HFFc6 (cell line): ENCODE results near the gene CCDC91. TPM values are rescaled to one million over a fixed set of nuclear protein-coding genes. Genes with fewer than 3 reads are reported as not detected.

Experiments used
- DNase-seq: peaks from one replicate; pipeline ENCODE4 v3.0.0-alpha.2; 2018
- H3K27ac Mint-ChIP-seq: 2 replicates; pipeline ENCODE4 v1.8.0; 2020; ENCODE audit warnings: mild to moderate bottlenecking, mixed read lengths
- H3K27me3 Mint-ChIP-seq: 2 replicates; pipeline ENCODE4 v1.8.0; 2021; ENCODE audit warnings: mild to moderate bottlenecking, moderate library complexity, mixed read lengths; ENCODE audit not compliant: insufficient read depth
- H3K36me3 Mint-ChIP-seq: 2 replicates; pipeline ENCODE4 v1.8.0; 2021; ENCODE audit warnings: low read depth, mixed read lengths
- H3K4me1 Mint-ChIP-seq: 2 replicates; pipeline ENCODE4 v1.8.0; 2020; ENCODE audit warnings: low read depth, mixed read lengths
- H3K4me3 Mint-ChIP-seq: 2 replicates; pipeline ENCODE4 v1.8.0; 2020; ENCODE audit warnings: mild to moderate bottlenecking, moderate library complexity, mixed read lengths
- H3K9me3 Mint-ChIP-seq: 2 replicates; pipeline ENCODE4 v1.8.0; 2020; ENCODE audit warnings: mild to moderate bottlenecking, mixed read lengths
- total RNA-seq, 6 experiments: library from RNA; stranded (reverse); fragmentation: NEBNext Ultra II Directional; extraction: Animal tissue kit (Norgen Biotek cat#: 25700); gene quantifications; 2 replicates in 1 of 6; 3 replicates in 5 of 6; pipeline ENCODE4 v1.2.3, GENCODE V29; 2021
- TF ChIP-seq, protein P1 (sequence below): fragments of 200-600 bp; sonication (generic); IDR thresholded peaks from 2 replicates; pipeline ENCODE4 v1.5.0; 2021; ENCODE audit warnings: antibody characterized with exemption, mild to moderate bottlenecking

Gene CCDC91
- total RNA-seq, 6 experiments from 2014 or later, result 14.7 to 17.3 (median 16.7) TPM

DNA sequence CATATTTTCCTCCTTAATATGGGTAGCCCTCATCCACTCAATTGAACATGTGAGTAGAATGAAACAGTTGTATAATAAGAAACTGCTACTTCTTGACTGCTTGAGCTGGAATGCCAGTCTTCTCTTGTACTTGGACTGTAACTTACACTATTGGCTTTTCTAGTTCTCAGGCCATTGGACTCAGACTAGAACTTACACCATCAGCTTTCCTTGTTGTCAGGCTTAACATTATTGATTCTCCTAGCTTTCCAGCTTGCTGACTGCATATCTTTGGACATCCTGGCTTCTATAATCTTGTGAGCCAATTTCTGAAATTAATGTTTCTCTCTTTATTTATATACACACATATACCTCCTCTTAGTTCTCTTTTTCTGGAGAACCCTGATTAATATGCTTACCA lies 24.8 kb downstream of the CCDC91 start:
- peaks cover 6% of the 10 kb centered on the region for H3K9me3 Mint-ChIP-seq
- H3K27me3 Mint-ChIP-seq, result no peaks in the 10 kb centered on the region; the same call in 1 of the 2 replicates
- H3K4me1 Mint-ChIP-seq, result no peaks in the 10 kb centered on the region
- TF ChIP-seq, protein P1, sequence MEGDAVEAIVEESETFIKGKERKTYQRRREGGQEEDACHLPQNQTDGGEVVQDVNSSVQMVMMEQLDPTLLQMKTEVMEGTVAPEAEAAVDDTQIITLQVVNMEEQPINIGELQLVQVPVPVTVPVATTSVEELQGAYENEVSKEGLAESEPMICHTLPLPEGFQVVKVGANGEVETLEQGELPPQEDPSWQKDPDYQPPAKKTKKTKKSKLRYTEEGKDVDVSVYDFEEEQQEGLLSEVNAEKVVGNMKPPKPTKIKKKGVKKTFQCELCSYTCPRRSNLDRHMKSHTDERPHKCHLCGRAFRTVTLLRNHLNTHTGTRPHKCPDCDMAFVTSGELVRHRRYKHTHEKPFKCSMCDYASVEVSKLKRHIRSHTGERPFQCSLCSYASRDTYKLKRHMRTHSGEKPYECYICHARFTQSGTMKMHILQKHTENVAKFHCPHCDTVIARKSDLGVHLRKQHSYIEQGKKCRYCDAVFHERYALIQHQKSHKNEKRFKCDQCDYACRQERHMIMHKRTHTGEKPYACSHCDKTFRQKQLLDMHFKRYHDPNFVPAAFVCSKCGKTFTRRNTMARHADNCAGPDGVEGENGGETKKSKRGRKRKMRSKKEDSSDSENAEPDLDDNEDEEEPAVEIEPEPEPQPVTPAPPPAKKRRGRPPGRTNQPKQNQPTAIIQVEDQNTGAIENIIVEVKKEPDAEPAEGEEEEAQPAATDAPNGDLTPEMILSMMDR, result no peak
- H3K27ac Mint-ChIP-seq, result no peak overlapping the region
- no peak for DNase-seq
- H3K36me3 Mint-ChIP-seq, result peaks cover 21% of the 10 kb centered on the region
- no peak overlapping the region for H3K4me3 Mint-ChIP-seq

DNA sequence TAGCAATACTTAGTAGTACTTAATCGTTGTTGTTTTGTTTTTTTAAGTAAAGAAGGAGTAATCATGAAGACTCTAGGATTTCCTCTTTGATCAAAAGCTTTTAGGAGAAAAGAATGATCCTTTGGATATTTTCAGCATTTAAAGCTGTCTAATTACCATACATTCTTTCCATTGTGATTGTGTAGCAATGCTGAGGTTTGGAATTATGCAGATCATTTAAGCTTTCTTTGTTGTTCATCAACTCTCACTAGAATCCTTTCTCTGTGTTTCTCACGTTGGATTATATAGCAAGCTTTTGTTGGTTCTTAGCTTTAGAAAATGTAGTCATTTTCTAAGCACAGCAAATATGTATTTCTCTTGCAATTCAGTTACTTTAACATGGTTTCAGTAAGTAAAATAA lies 25.8 kb downstream of the CCDC91 start:
- H3K4me3 Mint-ChIP-seq, result no peak overlapping the region
- H3K36me3 Mint-ChIP-seq, result peaks cover 13% of the 10 kb centered on the region
- 0 out of 2 replicates have a peak, but pooled peaks cover 4% of the 10 kb centered on the region for H3K9me3 Mint-ChIP-seq
- DNase-seq, result no peak
- no peak overlapping the region for H3K27ac Mint-ChIP-seq
- H3K27me3 Mint-ChIP-seq, result no peaks in the 10 kb centered on the region; the same call in 1 of the 2 replicates
- TF ChIP-seq, protein P1, result no peak
- no peaks in the 10 kb centered on the region for H3K4me1 Mint-ChIP-seq

DNA sequence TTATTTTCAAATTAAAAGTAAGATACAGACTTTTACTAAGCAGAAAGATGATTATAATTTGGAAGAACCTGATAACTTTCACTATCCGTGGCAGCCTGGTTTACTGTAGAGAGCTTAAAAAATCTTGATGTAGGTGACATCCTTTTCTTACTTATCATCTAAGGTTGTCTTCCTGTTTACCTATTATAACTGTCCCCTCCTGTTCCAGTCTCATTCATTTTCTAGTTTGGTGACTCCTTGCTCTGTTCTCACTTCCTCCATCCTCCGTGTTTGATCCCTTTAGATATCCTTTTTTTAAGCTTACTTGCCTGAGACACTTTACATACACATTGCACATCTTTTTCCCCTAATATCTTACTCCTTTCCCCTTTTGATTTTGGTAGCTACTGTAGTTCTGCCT lies 27.5 kb downstream of the CCDC91 start:
- Mint-ChIP-seq H3K4me1 (no peaks in the 10 kb centered on the region), H3K27me3 (no peaks in the 10 kb centered on the region; the same call in 1 of the 2 replicates), H3K27ac (no peak overlapping the region), H3K36me3 (peaks cover 6% of the 10 kb centered on the region; the same call in 1 of the 2 replicates), H3K9me3 (0 out of 2 replicates have a peak, but pooled peaks cover 4% of the 10 kb centered on the region), H3K4me3 (no peak overlapping the region)
- DNase-seq, result no peak
- TF ChIP-seq, protein P1, result no peak

DNA sequence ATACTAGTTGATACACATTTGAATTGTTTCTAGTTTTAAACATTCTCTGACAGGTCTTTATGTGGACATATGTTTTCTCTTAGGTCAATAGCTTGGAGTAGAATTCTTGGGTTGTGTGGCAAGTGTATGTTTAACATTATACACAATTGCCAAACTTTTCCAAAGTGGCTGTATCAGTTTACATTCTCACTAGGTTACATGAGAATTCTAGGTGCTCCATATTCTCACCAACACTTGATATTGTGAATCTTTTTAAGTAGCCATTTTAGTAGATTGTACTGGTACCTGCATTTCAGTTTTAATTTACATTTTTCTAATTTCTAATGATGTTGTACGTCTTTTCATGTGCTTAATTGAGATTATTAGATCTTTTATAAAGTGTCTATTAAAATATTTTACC lies 28.6 kb downstream of the CCDC91 start:
- peaks cover 6% of the 10 kb centered on the region; the same call in 1 of the 2 replicates for H3K36me3 Mint-ChIP-seq
- H3K9me3 Mint-ChIP-seq, result 0 out of 2 replicates have a peak, but pooled peaks cover 4% of the 10 kb centered on the region
- H3K27me3 Mint-ChIP-seq, result no peaks in the 10 kb centered on the region; the same call in 1 of the 2 replicates
- no peak overlapping the region for H3K27ac Mint-ChIP-seq
- DNase-seq, result no peak
- TF ChIP-seq, protein P1, result no peak
- no peak overlapping the region for H3K4me3 Mint-ChIP-seq
- H3K4me1 Mint-ChIP-seq, result no peaks in the 10 kb centered on the region

DNA sequence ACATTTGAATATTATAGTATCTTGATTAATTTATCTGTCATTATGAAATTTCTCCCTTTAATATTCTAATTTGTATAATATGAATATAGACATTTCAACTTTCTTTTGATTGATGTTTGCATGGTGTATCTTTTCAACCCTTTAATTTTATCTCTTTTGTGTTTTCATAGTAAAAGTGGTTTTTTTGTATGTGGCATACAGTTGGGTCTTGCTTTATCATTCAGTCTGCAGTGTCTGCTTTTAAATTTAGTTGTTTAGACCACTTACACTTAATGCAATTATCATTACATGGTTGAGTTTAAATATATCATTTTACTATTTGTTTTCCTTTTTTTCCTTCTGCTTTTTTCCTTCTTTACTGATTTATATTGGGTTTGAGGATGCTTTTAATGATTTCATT lies 29.6 kb downstream of the CCDC91 start:
- Mint-ChIP-seq H3K36me3 (peaks cover 6% of the 10 kb centered on the region; the same call in 1 of the 2 replicates), H3K27me3 (no peaks in the 10 kb centered on the region; the same call in 1 of the 2 replicates), H3K27ac (no peak overlapping the region), H3K4me1 (no peaks in the 10 kb centered on the region), H3K9me3 (0 out of 2 replicates have a peak, but pooled peaks cover 4% of the 10 kb centered on the region), H3K4me3 (no peak overlapping the region)
- TF ChIP-seq, protein P1, result no peak
- no peak for DNase-seq
